BE2C (cell line): ENCODE measurements around the gene SPIRE1.

ENCODE experiments used
- DNase-seq: peaks from one replicate; pipeline ENCODE4 v3.0.0-alpha.2; 2020
- H3K27me3 ChIP-seq: fragments of 250-450 bp; sonication (Bioruptor Pico); 2 replicates; pipeline ENCODE4 v1.5.1; 2020; ENCODE audit warnings: mild to moderate bottlenecking
- H3K36me3 ChIP-seq: fragments of 250-450 bp; sonication (Bioruptor Pico); 2 replicates; pipeline ENCODE4 v1.5.1; 2020; ENCODE audit warnings: mild to moderate bottlenecking
- H3K4me1 ChIP-seq: fragments of 250-450 bp; sonication (Bioruptor Pico); 2 replicates; pipeline ENCODE4 v1.5.1; 2020
- H3K4me3 ChIP-seq: 2 replicates; pipeline ENCODE4 v1.5.1; 2011; ENCODE audit warnings: low read depth, low read length
- H3K9me3 ChIP-seq: fragments of 250-450 bp; sonication (Bioruptor Pico); 2 replicates; pipeline ENCODE4 v1.5.1; 2020
- TF ChIP-seq, protein P1 (sequence below): IDR thresholded peaks from 2 replicates; pipeline ENCODE4 v1.5.1; 2012; ENCODE audit warnings: mild to moderate bottlenecking, low read depth, low read length

SPIRE1 gene

DNA sequence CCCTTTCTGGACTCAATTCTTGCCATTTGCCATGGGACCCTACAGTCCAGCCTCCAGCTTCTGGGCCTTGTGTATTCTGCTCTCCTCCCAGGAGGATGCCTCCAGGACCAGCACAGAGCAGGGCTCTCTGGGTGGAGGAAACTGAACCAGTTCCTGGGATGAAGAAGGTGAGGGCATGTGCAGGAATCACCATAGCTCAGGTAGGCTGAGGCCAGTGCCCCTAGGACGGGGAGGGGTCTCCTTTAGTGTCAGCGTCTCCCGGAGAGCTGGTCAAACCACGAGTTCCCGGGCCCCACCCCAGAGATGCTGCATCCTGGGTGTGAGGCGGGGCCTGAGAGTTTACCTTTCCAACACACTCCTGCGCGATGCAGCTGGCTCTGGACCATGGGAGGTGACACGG lies 256.0 kb downstream of the SPIRE1 start:
- Histone ChIP-seq H3K36me3 (no peaks in the 10 kb centered on the region), H3K9me3 (no peaks in the 10 kb centered on the region), H3K4me3 (no peak overlapping the region), H3K4me1 (no peaks in the 10 kb centered on the region), H3K27me3 (no peaks in the 10 kb centered on the region)
- TF ChIP-seq, protein P1, sequence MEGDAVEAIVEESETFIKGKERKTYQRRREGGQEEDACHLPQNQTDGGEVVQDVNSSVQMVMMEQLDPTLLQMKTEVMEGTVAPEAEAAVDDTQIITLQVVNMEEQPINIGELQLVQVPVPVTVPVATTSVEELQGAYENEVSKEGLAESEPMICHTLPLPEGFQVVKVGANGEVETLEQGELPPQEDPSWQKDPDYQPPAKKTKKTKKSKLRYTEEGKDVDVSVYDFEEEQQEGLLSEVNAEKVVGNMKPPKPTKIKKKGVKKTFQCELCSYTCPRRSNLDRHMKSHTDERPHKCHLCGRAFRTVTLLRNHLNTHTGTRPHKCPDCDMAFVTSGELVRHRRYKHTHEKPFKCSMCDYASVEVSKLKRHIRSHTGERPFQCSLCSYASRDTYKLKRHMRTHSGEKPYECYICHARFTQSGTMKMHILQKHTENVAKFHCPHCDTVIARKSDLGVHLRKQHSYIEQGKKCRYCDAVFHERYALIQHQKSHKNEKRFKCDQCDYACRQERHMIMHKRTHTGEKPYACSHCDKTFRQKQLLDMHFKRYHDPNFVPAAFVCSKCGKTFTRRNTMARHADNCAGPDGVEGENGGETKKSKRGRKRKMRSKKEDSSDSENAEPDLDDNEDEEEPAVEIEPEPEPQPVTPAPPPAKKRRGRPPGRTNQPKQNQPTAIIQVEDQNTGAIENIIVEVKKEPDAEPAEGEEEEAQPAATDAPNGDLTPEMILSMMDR: no peak
- no peak for DNase-seq

GRCh38 chr18:12399231-12399630 lies 258.7 kb downstream of the SPIRE1 start:
- DNase-seq: no peak
- H3K9me3 ChIP-seq: no peaks in the 10 kb centered on the region
- TF ChIP-seq, protein P1: no peak

GRCh38 chr18:12398625-12399024 lies 259.3 kb downstream of the SPIRE1 start:
- TF ChIP-seq, protein P1: no peak
- no peak for DNase-seq
- Histone ChIP-seq H3K27me3 (no peaks in the 10 kb centered on the region), H3K4me3 (no peak overlapping the region), H3K36me3 (no peaks in the 10 kb centered on the region), H3K9me3 (no peaks in the 10 kb centered on the region), H3K4me1 (no peaks in the 10 kb centered on the region)

More at GRCh38 chr18:12399231-12399630, 258.7 kb downstream of the SPIRE1 start:
- no peak overlapping the region for H3K4me3 ChIP-seq
- H3K4me1 ChIP-seq: no peaks in the 10 kb centered on the region
- no peaks in the 10 kb centered on the region for H3K36me3 ChIP-seq
- no peaks in the 10 kb centered on the region for H3K27me3 ChIP-seq

DNA sequence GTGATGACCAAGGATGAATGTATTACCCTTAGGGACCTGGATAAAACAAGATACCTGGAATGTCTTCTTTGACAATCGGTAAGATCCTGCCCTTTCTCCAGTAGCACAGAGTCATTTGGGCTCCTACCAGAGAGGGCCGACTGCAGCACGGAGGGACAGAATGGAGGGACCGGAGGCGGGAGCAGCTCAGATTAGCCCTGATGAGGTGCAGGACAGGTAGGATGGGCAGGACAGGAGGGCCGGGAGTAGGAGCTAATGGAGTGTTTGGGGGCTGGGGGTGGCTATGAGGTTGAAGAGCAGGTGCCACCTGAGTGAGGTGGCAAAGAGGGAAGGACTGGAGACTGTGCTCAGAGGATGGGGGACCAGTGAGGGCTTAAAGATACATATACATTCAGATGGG lies 260.1 kb downstream of the SPIRE1 start:
- Histone ChIP-seq H3K9me3 (no peaks in the 10 kb centered on the region), H3K4me1 (no peaks in the 10 kb centered on the region), H3K36me3 (no peaks in the 10 kb centered on the region), H3K4me3 (no peak overlapping the region), H3K27me3 (no peaks in the 10 kb centered on the region)
- TF ChIP-seq, protein P1: no peak
- DNase-seq: no peak

DNA sequence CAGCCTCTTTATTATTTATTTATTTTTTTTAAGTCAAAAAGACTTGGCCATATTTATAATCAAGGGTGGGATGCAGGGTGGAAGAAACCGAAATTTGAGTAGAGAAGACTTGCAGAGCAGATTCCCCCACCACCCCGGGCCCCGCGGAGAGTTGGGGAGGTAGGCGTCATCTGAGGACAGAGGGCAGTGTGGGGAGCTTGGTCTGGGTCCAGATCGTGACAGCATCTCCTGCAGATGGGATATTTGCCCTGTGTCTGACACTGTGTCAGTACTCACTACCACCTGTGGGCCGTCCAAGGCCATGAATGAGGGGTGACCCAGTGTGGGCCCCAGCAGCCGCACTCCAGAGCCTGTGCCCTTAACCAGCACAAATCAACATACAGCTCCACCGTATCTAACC lies 260.7 kb downstream of the SPIRE1 start:
- H3K4me3 ChIP-seq: no peak overlapping the region
- TF ChIP-seq, protein P1: no peak
- H3K9me3 ChIP-seq: no peaks in the 10 kb centered on the region
- no peak for DNase-seq
- H3K27me3 ChIP-seq: no peaks in the 10 kb centered on the region
- no peaks in the 10 kb centered on the region for H3K4me1 ChIP-seq
- H3K36me3 ChIP-seq: no peaks in the 10 kb centered on the region
